M059J (cell line): ENCODE measurements around the gene CLMP. TPM values are rescaled to one million over a fixed set of nuclear protein-coding genes. Genes with fewer than 3 reads are reported as not detected.
A peak's percentile ranks its signal among the peaks of the same experiment; 100 is the strongest.
"Not testable (repeated sequence)": the region's sequence is repeated elsewhere in the genome, so short reads cannot be mapped to it uniquely, and the experiment has no call there.

Experiments used
- DNase-seq: peaks from one replicate; pipeline ENCODE4 v3.0.0-alpha.2; 2012; ENCODE audit warnings: low read depth
- total RNA-seq: library from RNA; depleted of rRNA; stranded (reverse); fragments of >200 nt; shearing (Covaris generic); gene quantifications from 2 replicates; pipeline ENCODE4 v1.2.3, GENCODE V29; 2014

The CLMP gene
- total RNA-seq, 1 experiment from 2014 or later, result 31.8 TPM

- DNase-seq, result no peak
These were observed 110.6 kb downstream of the CLMP start for GRCh38 chr11:123084454-123084853.

- DNase-seq, result peak; percentile 99
These were observed 111.4 kb downstream of the CLMP start for GRCh38 chr11:123083623-123084029.

DNA sequence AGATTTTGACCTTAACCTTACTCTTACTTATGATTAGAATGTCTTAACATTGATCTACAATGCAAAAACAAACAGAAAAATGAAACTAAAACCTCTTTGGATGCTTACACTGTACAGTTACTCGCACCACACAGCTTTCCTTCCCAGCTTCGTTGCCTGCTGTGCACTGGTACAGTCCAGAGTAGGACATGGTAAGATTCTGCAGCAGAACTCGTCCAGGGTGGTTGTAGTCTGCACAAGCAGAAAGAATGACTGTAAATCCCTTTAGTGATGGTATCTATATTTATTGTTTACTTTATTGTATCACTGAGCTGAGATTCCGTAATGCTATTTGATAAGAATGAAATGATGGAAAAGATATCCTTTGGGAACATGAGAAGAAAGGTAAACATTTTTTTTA, 112.1 kb downstream of the CLMP start:
- no peak for DNase-seq

DNA sequence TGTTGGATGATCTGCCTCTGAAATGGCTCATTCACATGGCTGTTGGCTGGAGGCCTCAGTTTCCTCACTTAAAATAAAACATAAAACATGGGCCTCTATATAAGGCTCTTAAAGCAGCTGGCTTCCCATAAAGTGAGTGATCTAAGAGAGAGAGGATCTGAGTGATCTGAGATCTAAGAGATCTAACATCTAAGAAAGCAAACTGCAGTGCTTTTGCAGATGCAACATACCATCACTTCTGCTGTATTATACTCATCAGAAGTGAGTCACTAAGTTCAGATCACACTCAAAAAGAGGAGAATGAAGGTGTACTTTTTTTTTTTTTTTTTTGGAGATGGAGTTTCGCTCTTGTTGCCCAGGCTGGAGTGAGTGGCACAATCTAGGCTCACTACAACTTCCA, 115.0 kb downstream of the CLMP start:
- DNase-seq, result no peak

GRCh38 chr11:123076484-123076883, 118.6 kb downstream of the CLMP start:
- no peak for DNase-seq

- DNase-seq, result no peak
These were observed 121.5 kb downstream of the CLMP start for GRCh38 chr11:123073343-123074057.

- DNase-seq, result no peak
These were observed 122.3 kb downstream of the CLMP start for GRCh38 chr11:123072762-123073161.

DNA sequence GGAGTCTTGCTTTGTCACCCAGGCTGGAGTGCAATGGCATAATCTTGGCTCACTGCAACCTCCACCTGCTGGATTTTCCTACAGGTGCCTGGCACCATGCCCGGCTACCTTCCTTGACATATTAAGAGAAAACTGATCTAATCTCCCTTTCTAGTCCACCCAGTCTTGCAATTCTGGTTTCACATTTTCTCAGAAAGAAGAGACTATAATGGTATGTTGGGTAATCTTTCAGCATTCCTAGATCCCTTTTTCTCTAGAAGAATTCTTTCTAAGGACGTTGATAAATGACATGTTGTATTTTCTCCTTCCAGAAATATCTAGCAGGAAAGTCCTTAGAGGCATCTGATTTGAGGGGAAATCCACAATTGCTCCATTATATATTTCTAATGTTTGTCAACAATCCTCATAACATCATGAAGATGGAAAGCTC, 122.7 kb downstream of the CLMP start:
- no peak for DNase-seq

GRCh38 chr11:123069908-123070821, 124.9 kb downstream of the CLMP start:
- DNase-seq, result no peak

DNA sequence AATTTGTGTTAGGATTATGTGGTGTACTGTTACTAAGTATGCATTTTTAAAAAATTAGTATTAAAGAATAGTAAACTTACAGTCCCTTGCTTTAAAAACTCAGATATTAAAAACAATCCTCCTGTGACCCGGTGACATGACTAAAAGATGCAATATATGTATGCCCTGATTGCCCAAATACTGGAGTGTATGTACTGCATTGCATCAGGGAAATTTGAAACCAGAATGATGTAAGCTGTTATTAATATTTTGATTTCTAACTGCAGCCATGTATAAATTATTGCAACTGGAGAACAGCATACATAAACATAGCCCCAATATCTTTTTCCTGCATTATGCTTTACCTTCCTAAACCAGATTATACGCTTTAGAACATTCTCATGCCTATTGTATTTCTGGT, 129.4 kb downstream of the CLMP start:
- DNase-seq, result no peak

GRCh38 chr11:123063826-123064657, 131.0 kb downstream of the CLMP start:
- DNase-seq, result no peak

DNA sequence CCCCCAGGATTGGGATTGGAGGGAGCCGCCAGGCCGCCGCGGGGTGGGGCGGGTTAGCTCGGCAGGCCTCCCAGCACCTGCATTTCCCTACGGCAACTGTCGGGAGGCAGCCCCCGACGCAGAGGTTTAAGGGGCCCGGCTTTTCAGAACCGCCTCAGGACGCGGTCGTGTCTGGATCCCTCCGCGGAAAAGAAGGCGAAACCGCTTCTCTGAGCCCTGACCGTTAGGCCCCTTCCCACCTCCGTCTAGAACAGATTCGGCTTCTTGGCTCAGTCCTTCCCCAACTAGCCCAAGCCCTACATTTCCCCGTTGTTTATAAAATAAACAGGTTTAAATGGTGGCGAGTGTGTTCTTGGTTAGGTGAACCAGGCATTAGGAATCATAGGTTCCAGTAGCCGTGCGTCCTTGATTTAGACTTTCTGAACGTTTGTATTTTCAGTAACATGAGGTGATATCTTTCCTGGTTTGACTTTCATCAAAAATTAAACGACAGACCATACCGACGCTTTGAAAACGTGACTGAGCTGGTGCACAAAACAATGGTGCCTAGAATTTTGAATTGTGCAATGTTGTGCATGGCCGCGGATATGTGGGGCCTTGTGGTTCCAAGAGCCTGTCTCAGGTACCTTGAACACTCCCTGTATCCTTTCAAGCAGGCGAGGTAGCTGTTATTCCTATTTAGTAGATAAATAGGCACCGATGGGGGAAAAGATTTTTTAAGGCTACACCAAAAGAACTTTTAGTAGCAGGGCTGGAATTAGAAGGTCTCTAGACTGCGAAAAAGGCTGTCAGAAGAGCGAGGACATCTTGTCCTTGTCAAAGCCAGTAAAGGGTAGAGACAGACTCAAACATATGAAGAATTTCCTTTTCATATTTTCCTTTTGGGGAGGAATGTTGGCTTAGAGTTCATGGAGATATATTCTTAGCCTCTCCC, 131.9 kb downstream of the CLMP start:
- peak; percentile 57 for DNase-seq

DNA sequence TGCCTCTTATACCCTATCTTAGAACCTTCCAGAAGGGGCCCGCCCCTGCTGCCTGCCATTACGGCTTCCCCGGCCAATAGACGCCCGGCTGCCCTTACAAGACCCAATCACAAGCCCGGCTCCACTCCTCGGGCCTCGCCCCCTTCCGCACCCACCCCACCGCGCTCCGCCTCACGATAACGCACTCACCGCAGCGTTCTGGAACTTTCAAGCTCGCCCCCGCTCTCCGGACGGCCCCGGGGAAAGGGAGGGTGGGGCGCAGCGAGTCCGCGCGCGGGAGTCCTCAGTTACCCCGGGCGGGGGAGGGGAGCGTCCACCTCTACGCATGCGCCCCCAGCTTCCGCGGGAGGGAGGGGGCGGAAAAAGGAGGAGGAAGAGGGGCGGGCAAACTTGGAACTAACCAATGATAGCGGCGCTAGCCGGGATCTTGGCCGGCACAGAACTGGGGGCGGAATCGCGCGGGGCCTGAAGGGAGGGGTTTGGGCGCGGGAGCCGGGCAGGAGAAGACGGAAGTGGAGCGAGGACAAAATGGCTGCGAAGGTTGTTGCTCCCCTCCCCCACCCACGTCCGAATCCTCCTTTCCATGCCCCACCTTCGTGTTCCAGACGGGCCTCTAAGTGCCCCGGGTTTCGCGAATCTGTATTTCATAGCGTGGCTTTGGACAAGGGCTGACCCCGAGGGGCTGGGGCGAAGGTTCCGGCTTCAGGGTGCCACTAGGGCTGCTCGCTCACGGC, 132.7 kb downstream of the CLMP start:
- DNase-seq, result peak; percentile 99

DNA sequence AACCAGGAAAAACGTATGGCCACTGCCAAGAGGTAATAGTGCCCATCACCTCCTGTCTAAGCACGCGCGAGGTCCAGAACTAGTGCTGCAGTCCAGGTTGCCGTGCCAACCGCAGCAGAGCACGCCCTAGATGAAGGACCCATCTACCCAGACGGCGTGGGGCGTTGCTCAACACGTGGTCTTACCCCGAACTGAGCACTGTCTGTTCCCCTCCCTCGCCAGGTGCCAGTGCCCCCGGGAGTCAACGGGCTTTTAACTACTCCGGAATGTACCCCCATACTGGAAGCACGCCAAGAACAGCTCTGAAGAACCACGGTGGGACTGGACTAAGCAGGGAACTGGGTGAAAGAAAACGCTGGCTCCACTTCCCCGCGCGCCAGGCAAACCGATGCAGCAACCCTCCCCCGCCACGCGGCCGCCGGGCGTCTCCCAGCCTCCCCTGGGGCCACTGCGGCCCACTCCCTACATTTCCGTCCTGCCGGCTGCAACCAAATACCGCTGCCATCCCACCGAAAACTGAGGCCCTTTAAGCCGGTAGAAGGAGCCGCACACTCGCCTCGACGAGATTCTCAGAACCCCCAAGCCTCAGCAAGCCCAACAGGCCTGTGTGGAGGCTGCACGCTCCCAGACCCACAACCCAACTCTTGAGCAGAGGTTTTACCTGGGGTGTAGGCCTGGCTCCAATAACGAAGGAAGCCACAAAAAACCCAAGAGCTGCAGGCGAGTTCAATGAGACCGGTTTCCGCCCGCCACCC, 133.5 kb downstream of the CLMP start, which contains the start of gene HSPA8:
HSPA8 (minus strand) TSS at position 734 of the 755 bp plus-strand sequence. CDS start 812 bp downstream, outside the sequence.
- DNase-seq, result peak; percentile 63

- no peak for DNase-seq
These were observed 134.6 kb downstream of the CLMP start for GRCh38 chr11:123060277-123061000.

DNA sequence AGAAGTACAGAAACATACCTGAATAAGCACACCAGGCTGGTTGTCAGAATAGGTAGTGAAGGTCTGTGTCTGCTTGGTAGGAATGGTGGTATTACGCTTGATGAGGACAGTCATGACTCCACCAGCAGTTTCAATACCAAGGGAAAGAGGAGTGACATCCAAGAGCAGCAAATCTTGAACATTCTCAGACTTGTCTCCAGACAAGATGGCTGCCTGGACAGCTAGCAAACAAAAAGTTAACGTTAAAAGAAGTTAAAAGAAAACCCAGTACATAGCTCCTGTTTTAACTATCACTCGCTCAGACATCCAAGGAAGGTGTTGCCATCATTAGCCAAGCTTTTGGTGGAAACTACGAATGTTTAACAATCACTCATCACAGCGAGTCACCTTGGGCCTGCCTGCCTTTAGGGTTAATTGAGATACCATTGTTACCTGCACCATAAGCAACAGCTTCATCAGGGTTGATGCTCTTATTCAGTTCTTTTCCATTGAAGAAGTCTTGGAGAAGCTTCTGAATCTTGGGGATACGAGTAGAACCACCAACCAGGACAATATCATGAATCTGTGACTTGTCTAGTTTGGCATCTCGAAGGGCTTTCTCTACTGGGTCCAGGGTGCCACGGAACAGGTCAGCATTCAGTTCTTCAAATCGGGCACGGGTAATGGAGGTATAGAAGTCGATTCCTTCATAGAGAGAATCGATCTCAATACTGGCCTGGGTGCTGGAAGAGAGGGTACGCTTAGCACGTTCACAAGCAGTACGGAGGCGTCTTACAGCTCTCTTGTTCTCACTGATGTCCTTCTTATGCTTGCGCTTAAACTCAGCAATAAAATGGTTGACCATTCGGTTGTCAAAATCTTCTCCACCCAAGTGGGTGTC, 135.8 kb downstream of the CLMP start:
- DNase-seq, result not testable (repeated sequence)

DNA sequence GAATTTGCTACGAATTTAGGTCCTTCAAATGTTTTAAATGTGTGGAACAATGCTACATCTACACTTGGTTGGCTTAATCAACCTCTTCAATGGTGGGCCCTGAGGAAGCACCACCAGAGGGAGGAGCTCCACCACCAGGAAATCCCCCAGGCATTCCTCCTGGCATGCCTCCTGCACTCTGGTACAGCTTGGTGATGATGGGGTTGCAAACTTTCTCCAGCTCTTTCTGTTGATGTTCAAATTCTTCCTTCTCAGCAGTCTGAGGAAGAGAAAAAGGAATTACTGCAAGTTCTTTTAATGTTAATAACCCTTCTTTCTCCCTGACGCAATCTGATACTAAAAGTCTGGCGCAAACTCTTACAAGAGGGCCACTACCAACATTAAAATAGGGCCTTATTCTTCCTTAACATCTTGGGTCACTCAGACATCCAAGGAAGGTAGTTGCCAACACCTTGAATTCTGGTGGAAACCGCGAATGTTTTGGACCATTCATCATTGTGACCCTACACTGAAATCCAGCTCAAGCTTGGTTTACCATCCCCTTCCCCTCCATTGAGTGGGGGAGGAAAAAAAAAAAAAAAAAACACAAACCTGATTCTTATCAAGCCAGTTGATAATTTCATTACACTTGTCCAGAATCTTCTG, 137.3 kb downstream of the CLMP start:
- no peak for DNase-seq
